H1 (cell line): ENCODE results near the gene ENTPD1. TPM values are rescaled to one million over a fixed set of nuclear protein-coding genes. Genes with fewer than 3 reads are reported as not detected.

Experiments used
- BRCA1 ChIP-seq: IDR thresholded peaks from 2 replicates; pipeline ENCODE4 v1.6.1; 2012; ENCODE audit warnings: low read depth, low read length, improper control_type of control experiment
- CEBPB ChIP-seq: IDR thresholded peaks from 2 replicates; pipeline ENCODE4 v1.6.1; 2012; ENCODE audit warnings: low read depth, low read length
- JUND ChIP-seq: IDR thresholded peaks from 2 replicates; pipeline ENCODE4 v1.6.1; 2011; ENCODE audit warnings: mild to moderate bottlenecking, improper control_type of control experiment, low read length
- polyA plus RNA-seq, 7 experiments: library from polyadenylated mRNA; depleted of rRNA in 3 of 7; stranded (reverse) in 5 of 7; unstranded in 2 of 7; fragments of >200 nt in 5 of 7; fragments of 200-250 nt in 2 of 7; gene quantifications; 1 replicate in 5 of 7; 2 replicates in 1 of 7; 4 replicates in 1 of 7; pipeline versions ENCODE4 v1.2.1 to v1.2.3, GENCODE V29; 2011 to 2013; ENCODE audit warnings: missing spikeins in 2 of 7, mixed read lengths in 2 of 7
- total RNA-seq: library from RNA; stranded (reverse); fragmentation: NEBNext Ultra II Directional; extraction: Animal tissue kit (Norgen Biotek cat#: 25700); gene quantifications from 2 replicates; pipeline ENCODE4 v1.2.1, GENCODE V29; 2021

ENTPD1 gene
- total and polyA plus RNA-seq, 2 of the 8 experiments (the other 6 are each of a cell fraction or from before 2014, with no cell fraction given) = 2.2 to 2.5 TPM

DNA sequence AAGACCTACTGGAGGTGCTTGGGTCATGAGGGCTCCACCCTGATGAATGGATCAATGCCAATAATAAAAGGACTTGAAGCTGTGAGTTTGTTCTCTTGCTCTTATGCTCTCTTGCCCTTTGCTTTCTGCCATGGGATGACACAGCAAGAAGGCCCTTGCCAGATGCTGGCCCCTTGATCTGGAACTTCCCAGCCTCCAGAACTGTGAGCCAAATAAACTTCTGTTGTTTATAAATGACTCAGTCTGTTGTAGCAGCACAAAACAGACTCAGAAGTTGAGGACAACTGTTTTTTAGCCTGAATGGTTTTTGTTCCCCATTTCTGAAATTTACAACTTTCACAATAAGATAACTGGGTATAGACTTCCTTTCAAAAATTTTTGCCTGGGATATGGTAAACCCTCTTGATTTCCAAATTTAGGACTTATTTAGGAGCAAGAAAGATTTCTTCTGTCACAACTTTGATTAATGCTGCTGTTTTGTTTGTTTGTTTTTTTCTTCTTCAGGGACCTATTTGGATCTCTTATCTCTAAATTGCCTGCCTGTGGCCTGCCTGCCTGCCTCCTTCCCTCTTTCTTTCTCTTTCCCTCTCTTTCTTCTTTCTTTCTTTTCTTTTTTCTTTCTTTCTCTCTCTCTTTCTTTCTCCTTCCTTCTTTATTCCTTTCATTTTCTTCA, 12.1 kb downstream of the ENTPD1 start (continued):
- TF ChIP-seq CEBPB (no peak), JUND (no peak), BRCA1 (no peak)
